Transverse colon (tissue), 4 donors: Measurements from ENCODE around the gene CYBC1. TPM values are rescaled to one million over a fixed set of nuclear protein-coding genes. Genes with fewer than 3 reads are reported as not detected.

Experiments used
- DNase-seq: peaks from one replicate; pipeline ENCODE4 v3.0.0-alpha.2; 2019
- H3K27ac ChIP-seq, 4 donors: fragments of 200-600 bp; sonication (generic); 2 replicates each; pipeline ENCODE4 v1.5.1; 2016 to 2018; ENCODE audit warnings: inconsistent platforms in 4 of 4
- H3K27me3 ChIP-seq: fragments of 200-600 bp; sonication (generic); 2 replicates; pipeline ENCODE4 v1.5.1; 2017; ENCODE audit warnings: inconsistent platforms
- H3K36me3 ChIP-seq, 4 donors: fragments of 200-600 bp; sonication (generic); 2 replicates each; pipeline ENCODE4 v1.5.1; 2017 to 2019; ENCODE audit warnings: inconsistent platforms in 4 of 4
- H3K4me1 ChIP-seq, 4 donors: fragments of 200-600 bp; sonication (generic); 2 replicates each; pipeline ENCODE4 v1.5.1; 2017 to 2020; ENCODE audit warnings: inconsistent platforms in 4 of 4
- H3K4me3 ChIP-seq, 4 donors: fragments of 200-600 bp; sonication (generic); 1 replicate in 1 of 4; 2 replicates in 3 of 4; pipeline versions ENCODE4 v1.5.1 to v1.6.1; 2017 to 2019; ENCODE audit warnings: inconsistent platforms in 4 of 4
- H3K9me3 ChIP-seq, 2 donors: fragments of 200-600 bp; sonication (generic); 2 replicates each; pipeline ENCODE4 v1.5.1; 2017 to 2019; ENCODE audit warnings: inconsistent platforms in 2 of 2
- EP300 ChIP-seq: sonication (generic); formaldehyde crosslinking; IDR thresholded peaks from one replicate; pipeline ENCODE4 v1.6.1; 2017; ENCODE audit warnings: antibody characterized with exemption, low read depth
- POLR2A ChIP-seq: fragments of 450-650 bp; IDR thresholded peaks from one replicate; pipeline ENCODE4 v1.6.1; 2016; ENCODE audit warnings: antibody characterized with exemption, mild to moderate bottlenecking, moderate library complexity
- POLR2AphosphoS5 ChIP-seq, 3 donors: sonication (generic); formaldehyde crosslinking; IDR thresholded peaks; one replicate each; pipeline ENCODE4 v1.6.1; 2016; ENCODE audit warnings: antibody characterized with exemption in 3 of 3
- WGBS, 2 donors: methylation state at CpG; one replicate each; pipeline ENCODE4 v1.1.5; 2018; ENCODE audit warnings: low coverage in 1 of 2; 5-methylcytosine and 5-hydroxymethylcytosine counted together
- in situ Hi-C, 4 donors: fragments of 200-750 bp; cut with MboI; loops; one replicate each; pipeline versions ENCODE4 v1.15.0 to v1.15.1; 2017; ENCODE audit warnings: low sequenced_read_pairs in 3 of 4, low pct_ligation_motif_present in 1 of 4, low pct_unique_long_range_greater_than_20kb in 1 of 4
- intact Hi-C: fragments of 100-400 bp; cut with DNase I; formaldehyde crosslinking; loops from one replicate; pipeline ENCODE4 v1.15.1; 2023; ENCODE audit warnings: low total_unique reads
- total RNA-seq, 4 donors: library from RNA; depleted of rRNA; stranded (reverse); fragments of >200 nt; gene quantifications; one replicate each; pipeline ENCODE4 v1.1.0, GENCODE V29; 2016
- TF ChIP-seq, protein P1 (sequence below), 5 experiments: fragments of 200-600 bp in 3 of 5; fragments of 450-650 bp in 2 of 5; sonication (generic) in 3 of 5; IDR thresholded peaks; 1 replicate in 2 of 5; 2 replicates in 3 of 5; pipeline ENCODE4 v1.5.1; 2016 to 2017; ENCODE audit warnings: antibody characterized with exemption in 5 of 5, inconsistent platforms in 3 of 5, mild to moderate bottlenecking in 2 of 5, moderate library complexity in 1 of 5

CYBC1 gene
- total RNA-seq, 4 donors from 2014 or later = 46.2 to 212 (median 86.2) TPM

DNA sequence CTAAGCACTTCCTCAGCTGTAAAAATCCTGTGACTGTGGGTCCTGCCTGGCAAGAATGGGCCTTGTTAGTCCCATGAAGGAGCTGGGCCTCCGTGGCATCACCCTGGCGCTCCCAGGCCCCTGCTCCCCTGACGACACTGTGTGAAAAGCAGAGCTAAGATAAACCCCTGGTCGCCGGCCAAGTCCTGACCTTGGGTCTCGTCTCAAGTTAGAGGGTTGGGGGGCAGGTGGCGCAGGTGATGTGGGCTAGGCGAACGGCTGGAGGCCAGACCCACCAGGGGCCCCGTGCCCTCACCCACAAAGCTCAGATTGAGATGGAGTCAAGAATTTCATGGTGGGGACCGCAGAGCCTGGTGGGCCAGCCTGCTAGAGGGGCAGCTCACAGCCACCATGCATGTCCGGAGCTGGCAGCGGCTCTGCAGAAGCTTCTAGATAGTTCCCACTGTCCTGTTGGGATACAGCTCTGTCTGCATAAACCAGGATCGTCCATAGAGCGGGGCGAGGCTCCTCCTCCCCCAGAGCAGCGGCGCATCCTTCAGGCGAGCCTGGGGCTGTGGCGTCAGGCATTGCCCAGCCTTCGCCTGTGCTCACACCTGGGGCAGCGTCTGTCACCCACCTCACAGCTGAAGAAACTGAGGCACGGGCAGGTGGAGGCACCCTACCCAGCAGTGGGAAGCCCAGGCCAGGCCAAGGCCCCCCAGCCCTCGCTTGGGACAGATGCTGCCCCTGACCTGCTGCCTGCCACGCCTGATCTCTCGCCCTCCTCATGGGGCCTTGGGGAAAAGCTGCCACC, 12.0 kb downstream of the CYBC1 start:
- no peaks in the 10 kb centered on the region for H3K36me3 ChIP-seq
- intact Hi-C loops (no loop called here), in situ Hi-C loops (no loop called here)
- H3K4me3 ChIP-seq = no peak overlapping the region
- peaks cover 0 to 3% (median 1%) of the 10 kb centered on the region in 4 donors for H3K4me1 ChIP-seq
- H3K27me3 ChIP-seq = no peaks in the 10 kb centered on the region
- TF ChIP-seq POLR2A (no peak), POLR2AphosphoS5 (IDR thresholded peaks at IDR 0.05) (no peak)
- 88% methylated on average over 25 of the region's 26 CpGs; no CpG with 5 or more reads in 1 of the 2 donors for WGBS, 2 donors
- no peak for DNase-seq
- H3K9me3 ChIP-seq = no peaks in the 10 kb centered on the region
- no peak overlapping the region for H3K27ac ChIP-seq

DNA sequence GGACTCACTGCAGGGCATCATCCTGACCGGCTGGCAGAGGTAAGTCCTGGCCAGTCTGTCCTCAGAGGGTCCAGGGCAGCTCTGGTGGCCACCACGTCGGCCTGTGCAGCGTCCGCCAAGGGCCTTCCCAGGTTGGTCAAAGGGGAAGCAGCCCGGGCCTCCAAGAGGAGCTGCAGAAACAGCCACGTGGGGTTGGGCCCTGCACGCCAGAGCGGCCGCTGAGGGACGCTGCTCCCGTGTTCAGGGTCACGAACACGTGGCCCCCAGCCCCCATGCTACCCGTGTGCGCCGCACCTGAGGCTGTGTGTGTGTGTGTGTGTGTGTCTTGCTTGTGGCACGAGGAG, 13.3 kb downstream of the CYBC1 start:
- 98% methylated on average over 12 of the region's 18 CpGs; no CpG with 5 or more reads in 1 of the 2 donors for WGBS, 2 donors
- DNase-seq = no peak
- Histone ChIP-seq H3K36me3 (no peaks in the 10 kb centered on the region), H3K9me3 (no peaks in the 10 kb centered on the region), H3K4me3 (no peak overlapping the region), H3K4me1 (peaks cover 0 to 3% (median 1%) of the 10 kb centered on the region in 4 donors), H3K27me3 (no peaks in the 10 kb centered on the region), H3K27ac (no peak overlapping the region)
- TF ChIP-seq, protein P1, sequence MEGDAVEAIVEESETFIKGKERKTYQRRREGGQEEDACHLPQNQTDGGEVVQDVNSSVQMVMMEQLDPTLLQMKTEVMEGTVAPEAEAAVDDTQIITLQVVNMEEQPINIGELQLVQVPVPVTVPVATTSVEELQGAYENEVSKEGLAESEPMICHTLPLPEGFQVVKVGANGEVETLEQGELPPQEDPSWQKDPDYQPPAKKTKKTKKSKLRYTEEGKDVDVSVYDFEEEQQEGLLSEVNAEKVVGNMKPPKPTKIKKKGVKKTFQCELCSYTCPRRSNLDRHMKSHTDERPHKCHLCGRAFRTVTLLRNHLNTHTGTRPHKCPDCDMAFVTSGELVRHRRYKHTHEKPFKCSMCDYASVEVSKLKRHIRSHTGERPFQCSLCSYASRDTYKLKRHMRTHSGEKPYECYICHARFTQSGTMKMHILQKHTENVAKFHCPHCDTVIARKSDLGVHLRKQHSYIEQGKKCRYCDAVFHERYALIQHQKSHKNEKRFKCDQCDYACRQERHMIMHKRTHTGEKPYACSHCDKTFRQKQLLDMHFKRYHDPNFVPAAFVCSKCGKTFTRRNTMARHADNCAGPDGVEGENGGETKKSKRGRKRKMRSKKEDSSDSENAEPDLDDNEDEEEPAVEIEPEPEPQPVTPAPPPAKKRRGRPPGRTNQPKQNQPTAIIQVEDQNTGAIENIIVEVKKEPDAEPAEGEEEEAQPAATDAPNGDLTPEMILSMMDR (IDR thresholded peaks at IDR 0.05) = no peak
- no peak for TF ChIP-seq POLR2AphosphoS5 (IDR thresholded peaks at IDR 0.05)
- TF ChIP-seq EP300 = no peak
- TF ChIP-seq POLR2A = no peak
- in situ Hi-C loops (no loop called here), intact Hi-C loops (no loop called here)

- H3K27me3 ChIP-seq = no peaks in the 10 kb centered on the region
- H3K4me1 ChIP-seq = peaks cover 0 to 3% (median 1%) of the 10 kb centered on the region in 4 donors
- no peak for DNase-seq
- in situ Hi-C loops = no loop called here
- no peak overlapping the region for H3K4me3 ChIP-seq
- no peaks in the 10 kb centered on the region for H3K9me3 ChIP-seq
- H3K36me3 ChIP-seq = no peaks in the 10 kb centered on the region
- WGBS, 2 donors = 92% methylated on average over 36 of the region's 36 CpGs; no CpG with 5 or more reads in 1 of the 2 donors
- H3K27ac ChIP-seq = no peak overlapping the region
- intact Hi-C loops = no loop called here
- no peak for TF ChIP-seq POLR2A
- TF ChIP-seq EP300 = no peak
- no peak for TF ChIP-seq POLR2AphosphoS5 (IDR thresholded peaks at IDR 0.05)
- TF ChIP-seq, protein P1 (IDR thresholded peaks at IDR 0.05) = no peak
Measured at GRCh38 chr17:82436601-82437324, 13.8 kb downstream of the CYBC1 start.

- Histone ChIP-seq H3K4me1 (peaks cover 0 to 3% (median 1%) of the 10 kb centered on the region in 4 donors), H3K27ac (no peak overlapping the region), H3K4me3 (no peak overlapping the region), H3K36me3 (no peaks in the 10 kb centered on the region), H3K27me3 (no peaks in the 10 kb centered on the region), H3K9me3 (no peaks in the 10 kb centered on the region)
- DNase-seq = no peak
- intact Hi-C loops = no loop called here
- no peak for TF ChIP-seq POLR2AphosphoS5 (IDR thresholded peaks at IDR 0.05)
- TF ChIP-seq EP300 = no peak
- no peak for TF ChIP-seq POLR2A
- TF ChIP-seq, protein P1 (IDR thresholded peaks at IDR 0.05) = no peak
- in situ Hi-C loops = no loop called here
- 91% methylated on average over 32 of the region's 43 CpGs; no CpG with 5 or more reads in 1 of the 2 donors for WGBS, 2 donors
Measured at GRCh38 chr17:82435601-82436583, 14.7 kb downstream of the CYBC1 start.
